HG03060 (cell line): ENCODE data around the gene FILIP1L.

Experiments used
- ATAC-seq: cut with Tn5 transposase; IDR thresholded peaks from one replicate; pipeline ENCODE4 v1.9.1; 2021; ENCODE audit warnings: low read depth, moderate number of reproducible peaks; ENCODE audit not compliant: unreplicated experiment

Gene FILIP1L

DNA sequence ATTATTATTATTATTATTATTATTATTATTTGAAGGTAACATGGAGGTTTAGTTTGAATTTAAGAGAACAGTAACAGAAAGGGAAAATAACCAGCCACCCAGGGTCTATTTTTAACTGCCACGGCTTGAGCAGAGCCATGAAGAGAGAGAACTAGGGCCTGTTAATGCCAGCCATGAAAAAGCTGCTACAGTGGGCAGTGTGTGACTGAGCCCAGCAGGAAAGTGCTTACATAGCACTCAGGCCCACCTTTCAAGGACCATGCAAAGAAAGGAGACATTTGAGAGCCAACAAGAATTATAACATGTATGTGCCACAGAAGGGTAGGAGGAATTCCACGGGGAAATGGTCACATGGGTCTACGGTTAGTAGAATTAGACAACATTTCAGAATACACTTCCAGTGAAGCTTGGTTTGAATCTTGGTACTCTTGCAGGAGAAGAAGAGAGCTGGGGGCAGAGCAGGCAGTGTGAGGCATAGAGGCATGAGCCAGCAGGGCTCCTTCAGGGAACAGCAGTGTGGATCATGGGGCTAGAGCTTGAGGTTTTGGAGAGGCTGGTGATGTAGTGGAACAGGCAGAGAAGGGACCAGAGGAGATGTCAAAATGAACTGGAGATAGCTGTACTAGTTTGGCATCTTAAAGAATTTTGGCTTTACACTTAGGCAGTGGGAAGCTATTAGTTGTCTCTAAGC lies 155.9 kb downstream of the FILIP1L start:
- ATAC-seq = no peak

DNA sequence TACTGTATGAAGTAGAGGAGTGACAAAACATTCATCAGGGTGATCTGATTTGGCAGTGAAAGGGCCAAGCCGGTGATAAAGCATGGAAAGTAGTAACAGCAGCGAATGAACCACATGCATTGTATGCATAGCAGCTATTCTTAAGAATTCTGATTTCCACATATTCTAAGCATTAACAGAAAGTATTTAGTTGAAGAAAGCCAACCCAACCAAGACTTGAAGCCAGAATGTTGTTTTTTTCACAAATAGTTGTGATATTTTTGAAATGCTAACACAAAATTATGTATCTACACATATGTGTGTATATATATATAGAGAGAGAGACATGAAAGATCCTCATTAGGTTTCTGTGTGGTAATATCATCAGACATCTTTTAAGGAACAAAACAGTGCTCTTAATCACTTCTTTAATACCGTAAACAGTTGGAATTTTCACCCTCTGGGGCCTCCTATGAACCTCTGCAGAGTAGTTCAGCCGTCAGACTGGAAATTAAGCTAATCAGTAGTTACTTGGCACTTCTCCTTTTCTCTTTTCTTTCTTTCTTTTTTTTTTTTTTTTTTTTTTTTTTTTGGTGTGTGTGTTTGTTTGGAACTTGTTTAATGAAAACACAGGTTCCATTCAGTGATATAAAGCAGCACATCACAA lies 157.0 kb downstream of the FILIP1L start:
- ATAC-seq = no peak

DNA sequence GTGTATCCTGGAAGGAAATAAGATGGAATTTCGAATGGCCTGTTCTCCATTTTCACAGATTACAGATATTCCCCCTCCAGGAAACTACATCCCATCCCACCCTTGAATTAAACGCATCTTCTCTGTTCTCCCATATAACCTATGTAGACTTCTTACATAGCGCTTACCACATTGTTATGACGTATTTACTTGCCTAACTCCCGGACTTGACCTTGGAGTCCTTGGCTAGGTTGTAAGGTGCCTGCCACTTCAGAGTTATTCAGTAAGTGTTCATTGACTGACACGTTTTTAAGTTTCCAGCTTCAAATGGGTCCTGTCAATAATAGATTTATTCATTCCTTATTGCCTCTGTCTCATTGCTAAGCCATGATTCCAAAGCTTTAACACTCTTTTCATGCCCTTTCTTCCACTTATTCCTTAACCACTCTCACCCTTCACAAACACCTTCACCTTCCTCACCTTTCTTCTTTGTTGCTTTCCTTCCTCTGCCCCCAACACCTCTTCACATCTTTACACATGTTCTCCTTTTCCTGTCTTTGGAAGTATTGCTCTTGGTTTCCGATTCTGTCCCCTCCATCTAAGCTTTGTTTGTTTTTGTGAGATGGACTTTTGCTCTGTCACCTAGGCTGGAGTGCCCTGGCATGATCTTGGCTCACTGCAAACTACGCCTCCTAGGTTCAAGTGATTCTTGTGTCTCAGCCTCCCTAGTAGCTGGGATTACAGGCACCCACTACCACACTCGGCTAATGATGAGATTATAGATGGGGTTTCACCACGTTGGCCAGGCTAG lies 158.3 kb downstream of the FILIP1L start:
- no peak for ATAC-seq

DNA sequence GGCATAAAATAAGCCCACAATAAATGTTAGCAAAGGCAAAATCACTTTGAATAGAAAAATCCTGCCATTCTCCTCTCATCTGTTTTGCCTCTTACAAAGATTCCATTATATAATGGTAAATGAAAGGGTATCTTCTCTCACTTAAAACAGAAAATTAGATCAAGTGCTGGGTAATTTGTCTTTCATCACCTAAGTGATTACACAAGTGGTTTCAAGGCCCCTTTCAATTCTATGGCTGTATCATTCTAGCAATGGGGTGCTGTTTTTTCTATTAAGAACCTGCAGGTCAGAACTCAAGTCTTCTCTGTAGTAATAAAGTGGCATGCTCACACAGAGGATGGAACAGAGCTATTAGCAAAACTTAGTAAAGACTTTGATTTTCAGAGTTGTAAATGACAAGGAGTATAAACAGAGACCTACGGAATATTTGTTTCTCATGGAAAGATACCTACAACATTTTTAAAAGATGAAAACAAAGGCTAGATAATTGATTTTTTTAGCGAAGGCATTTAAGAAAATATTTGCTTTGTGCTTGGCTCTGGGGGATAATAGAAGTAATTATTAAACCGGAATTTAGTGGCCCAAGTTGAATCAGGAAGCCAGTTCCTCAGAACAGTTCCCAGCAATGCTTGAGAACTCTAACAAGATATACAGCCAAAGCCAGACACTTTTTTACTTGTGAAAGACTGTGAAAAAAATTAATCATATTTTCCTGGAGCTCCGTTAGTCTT lies 159.2 kb downstream of the FILIP1L start:
- no peak for ATAC-seq

DNA sequence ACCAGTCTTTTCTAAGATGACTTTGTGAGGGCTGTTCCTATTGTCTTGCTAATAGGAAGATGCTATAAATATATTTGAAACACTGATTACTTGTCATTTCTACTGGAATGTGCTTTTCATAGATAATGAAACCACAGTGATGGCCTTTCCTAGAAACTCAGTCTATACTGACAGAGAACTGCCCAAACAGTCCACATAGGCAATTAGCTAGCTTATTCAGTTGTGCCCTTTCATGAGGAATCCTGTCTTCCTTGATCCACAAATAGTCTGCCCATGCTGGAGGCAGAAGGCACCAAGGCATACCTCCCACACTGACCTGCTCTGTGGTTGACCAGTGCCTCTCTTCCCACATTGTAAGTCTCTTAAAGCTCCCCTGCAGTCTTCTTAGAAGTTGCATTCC lies 160.7 kb downstream of the FILIP1L start:
- ATAC-seq = no peak

DNA sequence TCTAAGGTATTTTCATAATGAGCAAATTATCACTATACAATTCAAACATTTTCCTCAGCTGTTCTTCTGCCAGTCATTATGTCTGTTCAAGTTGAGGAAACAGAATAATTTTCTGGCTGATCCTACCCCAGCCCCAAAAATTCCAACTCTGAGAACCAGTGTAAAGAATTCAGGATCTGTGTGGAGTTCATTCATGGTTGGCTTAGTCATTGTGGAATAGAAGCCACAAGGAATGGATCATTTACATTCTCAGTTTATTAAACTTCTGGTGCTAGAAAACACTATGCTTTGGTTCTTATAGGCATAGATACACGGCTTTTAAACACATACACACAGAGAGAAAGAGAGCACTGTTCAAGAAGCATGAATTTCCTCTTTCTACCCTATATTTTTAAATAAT lies 162.0 kb downstream of the FILIP1L start:
- no peak for ATAC-seq

DNA sequence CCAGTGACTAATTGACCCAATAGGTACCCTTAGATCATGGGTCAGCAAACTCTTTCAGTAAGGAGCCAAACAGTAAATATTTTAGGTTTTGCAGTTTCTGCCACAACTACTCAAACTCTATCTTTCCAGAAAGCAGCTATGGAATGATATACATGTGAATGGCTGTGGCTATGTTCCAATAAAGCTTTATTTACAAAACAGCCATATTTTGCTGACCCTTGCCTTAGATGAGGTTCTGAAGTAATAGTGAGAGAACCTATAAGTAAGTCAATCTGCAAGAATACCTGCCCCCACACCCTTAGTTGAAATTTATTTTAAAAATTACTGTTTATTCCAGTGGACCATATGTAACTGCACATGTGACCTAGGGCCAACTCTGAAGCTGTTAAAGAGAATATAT lies 162.6 kb downstream of the FILIP1L start:
- ATAC-seq = no peak

DNA sequence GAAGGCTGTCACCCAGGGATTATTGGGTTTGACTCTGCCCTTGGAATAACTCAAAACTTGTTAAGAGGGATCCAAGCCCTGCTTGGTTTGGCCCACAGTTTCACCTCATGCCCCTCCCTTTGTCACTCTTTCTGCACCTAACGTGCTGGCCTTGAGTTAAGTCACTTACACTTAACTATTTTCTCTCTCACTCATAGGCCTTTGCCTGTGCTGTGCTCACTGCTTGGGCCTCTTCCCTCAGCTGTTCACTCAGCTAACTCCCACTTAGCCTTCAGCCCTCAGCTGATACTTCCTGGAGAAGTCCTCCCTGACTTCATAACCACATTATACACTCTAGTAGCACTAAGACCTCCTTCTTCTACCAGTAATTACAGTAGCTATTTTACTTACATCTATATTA lies 163.4 kb downstream of the FILIP1L start:
- no peak for ATAC-seq

DNA sequence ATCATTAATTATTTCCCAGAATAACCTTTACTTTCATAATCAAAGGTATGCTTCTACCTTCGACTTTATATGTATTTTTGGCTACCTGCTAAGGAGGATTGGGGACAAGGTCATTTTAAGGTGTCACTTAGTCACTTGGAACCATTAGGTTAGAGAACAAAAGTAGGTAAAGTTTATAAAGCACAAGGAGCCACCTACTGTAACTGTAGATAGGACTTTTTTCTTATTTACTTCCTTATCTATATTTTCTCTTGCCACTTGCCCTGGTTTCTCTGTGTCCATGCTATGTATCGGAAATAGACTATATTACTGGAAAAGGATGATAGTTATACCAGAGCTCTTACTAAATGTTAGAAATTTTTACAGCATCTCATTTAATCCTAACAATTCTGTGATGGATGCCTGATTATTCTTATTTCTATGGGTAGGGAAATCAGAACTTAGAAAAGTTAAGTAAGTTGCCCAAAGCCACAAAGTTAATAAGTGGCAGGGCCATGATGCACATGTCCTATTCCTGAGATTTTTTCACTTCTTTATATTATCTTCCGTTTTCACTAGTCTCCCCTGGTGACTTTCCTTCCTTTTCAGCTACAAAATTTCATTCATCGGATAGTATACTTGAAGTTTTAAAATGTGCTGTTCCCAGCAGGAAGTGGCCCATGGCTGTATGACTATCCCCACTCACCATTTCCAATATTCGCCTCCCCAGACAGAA lies 164.2 kb downstream of the FILIP1L start:
- ATAC-seq = no peak

DNA sequence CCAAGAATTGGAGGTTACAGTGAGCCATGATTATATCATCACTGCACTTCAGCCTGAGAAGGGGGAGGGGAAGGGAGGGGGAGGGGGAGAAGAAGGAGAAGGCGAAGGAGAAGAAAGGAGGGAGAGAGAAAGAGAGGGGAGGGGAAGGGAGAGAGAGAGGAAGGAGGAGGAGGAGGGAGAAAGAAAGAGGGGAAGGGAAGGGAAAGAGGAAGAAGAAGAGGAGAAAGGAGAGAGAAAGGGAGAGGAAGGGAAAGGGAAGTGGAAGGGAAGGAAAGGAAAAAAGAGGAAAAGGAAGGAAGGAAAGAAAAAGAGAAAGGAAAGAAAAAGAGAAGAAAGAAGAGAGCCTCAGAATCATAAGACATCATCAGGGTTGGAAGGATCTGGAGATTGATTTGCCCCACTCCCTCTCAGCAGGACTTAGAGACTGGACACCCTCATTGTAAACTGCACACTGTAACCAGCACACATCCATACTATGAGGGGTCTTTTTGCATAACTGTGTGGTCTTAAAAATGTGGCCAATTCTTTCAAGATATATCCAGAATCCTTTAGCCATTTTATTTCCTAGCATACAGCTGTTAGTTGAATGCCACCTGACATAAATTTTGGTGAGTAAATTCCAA lies 165.7 kb downstream of the FILIP1L start:
- ATAC-seq = no peak

DNA sequence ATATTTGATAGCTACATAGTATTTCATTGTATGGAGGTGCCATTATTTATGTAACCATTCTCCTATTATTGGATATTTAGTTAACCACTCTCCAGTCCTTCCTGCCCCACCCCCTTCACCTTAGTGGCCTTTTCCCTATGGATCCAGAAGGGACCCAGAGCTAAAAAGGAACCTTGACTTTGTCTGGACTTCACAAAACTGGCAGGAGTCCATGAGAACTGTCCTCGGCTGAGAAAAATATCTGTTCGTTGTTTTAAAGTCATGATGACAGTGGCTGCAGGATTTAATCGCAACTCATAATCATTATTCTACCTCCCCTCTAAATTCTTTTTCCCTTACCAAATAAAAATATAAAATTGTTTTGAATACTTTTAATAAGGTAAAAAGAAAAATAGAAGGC lies 166.9 kb downstream of the FILIP1L start:
- no peak for ATAC-seq

DNA sequence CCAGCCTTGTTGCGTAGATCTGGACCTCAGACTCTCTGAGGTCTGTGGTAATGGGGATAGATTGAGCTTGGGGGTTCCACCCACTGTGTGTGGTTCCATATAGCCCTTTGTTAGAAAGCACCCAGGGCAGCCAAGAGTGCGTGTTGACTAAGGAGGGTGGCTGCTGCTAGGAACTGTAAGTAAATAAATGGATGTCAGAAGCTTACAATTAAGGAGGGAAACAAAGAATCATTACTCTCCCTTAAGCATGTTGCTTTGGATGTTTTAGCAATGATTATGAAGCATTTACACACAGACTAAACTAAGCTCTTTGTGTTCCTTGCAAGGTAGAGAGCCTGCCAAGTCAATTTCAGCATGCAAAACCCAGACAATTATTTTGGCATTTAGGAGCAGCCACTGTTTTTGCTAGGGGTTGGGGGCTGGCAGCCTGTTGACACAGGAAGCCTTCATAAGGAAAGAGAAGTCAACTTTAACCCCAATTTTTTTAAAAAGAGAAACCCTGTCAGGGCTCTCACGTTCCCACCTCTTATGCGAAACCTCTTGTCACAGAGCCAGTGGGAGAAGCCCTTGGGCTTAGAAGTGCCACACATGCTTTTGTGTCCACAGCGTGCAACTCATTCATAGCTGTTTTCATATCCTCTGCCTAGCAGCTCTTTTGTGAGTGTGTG lies 168.8 kb downstream of the FILIP1L start:
- no peak for ATAC-seq

DNA sequence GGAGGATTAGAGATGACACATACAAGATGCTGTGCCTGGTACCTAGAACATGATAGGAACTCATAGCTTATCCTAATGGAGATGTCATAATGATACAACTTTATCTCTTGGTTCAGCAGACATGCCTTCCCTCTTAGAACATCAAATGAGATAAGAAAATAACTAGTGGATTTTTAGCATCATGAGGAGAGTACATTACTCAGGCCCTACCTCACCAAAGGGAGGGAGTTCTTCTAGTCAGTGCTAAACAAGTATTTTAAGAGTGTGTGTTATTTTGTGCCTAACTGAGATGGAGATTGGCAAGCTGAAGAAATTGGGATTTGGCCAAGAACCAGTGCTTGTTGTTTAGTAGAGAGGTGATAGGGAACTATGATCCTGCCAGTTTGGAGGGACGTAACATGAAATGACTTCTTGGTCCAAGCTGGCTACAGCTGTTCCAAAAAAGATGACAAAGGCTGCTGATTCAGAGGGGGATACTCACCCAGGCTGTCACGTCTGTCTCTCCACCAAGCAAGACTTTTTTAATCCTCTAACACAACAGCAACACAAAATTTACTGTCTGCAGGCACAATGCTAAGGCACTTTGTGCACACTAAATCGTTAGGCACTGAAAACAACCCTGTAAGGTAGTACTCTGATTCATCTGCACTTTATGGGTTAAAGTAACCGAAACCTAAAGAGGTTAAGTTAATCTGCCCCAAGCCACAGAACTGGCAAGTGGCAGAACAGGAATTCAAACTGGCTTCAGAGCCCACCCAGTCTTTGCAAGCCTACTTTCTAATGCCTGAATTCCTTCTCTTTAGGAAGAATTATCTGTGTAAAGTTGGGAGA lies 170.2 kb downstream of the FILIP1L start:
- ATAC-seq = no peak

DNA sequence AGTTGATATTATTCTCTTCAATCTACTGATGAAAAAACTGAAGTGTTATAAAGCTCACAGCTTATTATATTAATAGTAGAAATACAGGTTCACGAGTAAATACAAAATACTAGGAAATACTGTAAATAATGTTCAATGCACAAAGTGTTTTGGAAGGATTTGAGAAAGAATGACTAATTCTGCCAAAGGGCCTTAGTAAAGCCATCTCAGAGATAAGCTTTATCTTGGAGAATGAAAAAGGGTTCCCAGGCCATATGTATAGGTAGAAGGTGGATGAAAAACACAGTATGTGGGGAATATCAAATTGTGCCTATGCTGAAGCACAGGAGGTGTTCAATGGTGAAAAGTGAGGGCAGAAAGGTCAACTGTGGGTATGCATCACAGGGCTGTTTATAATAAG lies 173.1 kb downstream of the FILIP1L start:
- ATAC-seq = no peak

DNA sequence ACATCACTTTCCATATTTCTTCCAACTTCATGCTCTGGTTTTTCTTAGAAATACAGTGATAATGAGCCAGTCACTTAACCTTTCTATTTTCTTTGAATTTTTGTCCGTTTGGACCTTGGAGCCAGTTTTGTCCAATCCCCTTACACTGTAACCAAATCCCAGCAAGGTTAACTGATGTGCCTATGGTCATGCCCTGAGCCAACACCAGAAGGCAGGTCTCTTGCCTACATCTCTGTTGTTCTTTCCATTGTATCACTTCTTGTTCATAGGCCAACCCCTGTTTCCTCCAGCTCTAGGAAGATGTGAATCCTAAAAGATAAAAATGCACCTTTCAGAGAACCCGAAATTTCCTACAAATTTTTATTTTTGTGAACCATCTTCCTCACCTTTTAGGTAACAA lies 174.0 kb downstream of the FILIP1L start:
- ATAC-seq = no peak

DNA sequence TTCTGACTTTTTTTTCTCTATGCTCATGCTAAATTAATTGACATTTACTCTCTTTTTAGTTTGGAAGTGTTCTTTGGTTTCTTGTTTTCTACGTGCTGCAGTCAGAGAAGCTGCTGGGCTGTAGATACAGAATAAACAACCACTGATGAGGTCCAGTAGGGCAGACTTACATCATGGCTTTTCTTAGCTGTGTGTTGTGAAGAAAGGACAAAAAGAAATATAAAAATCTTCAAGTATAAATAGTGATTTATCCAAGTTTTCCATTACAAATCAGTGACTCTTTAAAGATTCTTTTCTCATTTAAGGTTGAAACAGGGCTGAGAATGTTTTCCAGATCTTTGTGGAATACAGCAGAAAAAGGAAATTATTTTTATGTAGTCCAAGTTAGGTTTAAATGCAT lies 174.4 kb downstream of the FILIP1L start:
- ATAC-seq = no peak

DNA sequence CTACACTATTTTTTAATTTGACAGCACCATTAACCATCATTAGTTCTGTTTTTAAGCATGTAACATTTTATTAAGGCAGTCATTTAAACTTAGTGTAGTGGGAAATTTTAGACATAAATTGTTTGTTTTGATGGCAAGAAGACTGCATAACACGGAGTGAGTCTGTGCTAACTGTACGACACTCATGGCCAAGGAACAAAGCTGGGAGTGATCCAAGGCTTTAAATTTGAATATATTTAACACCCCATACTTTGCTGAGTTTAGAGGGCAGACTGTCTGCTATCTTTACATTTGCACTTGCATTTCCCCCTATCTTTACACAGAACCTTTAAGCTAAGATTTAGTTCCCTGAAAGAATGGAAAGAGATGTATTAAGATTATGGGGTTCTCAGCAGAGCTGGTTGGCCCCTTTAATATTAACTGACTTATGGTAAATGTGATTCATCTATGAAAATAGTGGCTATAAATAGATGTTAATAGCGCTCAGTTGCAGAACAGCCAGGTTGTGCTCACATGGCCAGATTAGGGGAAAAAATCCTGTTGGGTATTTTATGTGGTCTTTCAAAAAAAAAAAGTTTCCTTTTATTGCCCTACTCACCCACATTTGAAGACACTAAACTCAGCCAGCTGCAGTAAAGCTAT lies 175.9 kb downstream of the FILIP1L start:
- ATAC-seq = peak; percentile 40
